GM19467 (cell line): Measurements from ENCODE around the gene LMF1.

Source experiments
- ATAC-seq: cut with Tn5 transposase; IDR thresholded peaks from one replicate; pipeline ENCODE4 v1.9.1; 2021; ENCODE audit warnings: mild to moderate bottlenecking, moderate library complexity; ENCODE audit not compliant: unreplicated experiment

LMF1 gene

DNA sequence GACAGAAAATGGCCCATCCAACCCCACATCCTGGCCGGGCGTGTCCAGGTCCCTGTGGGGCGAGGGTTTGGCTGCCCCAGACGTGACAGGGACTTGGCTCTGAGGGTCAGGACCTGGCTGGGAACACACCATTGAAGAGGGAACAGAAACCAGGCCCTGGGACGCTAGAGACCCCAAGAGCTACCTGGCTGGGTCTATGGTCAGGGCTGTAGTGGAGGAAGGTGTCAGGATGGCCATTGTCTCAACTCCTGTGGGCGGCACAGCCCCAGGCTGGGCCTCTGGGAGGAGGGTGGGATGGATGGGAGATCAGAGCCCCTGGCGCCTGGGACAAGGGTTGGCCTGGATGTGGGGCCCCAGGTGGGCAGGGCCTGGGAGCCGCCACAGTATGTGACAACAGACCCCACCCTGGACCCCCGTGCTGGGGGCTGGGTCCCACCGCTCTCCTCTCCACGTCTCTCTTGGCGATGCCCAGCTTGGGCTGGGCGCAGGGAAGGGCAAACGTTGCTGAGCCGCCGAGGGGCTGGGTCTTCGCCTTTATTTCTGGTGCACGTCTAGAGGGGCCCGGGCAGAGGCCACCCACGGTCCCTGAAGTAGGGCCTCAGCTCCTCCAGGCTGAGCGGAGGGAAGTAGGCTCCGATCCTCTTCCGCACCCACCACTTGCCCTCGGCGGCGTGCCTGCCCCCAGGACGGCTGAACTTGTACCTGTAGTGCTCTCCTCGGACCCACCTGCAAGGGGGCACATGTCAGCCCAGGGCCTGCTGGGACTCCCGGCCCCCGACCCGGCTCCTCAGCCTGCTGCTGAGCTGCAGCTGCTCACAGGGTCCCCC lies 116.6 kb downstream of the LMF1 start:
- ATAC-seq: no peak

DNA sequence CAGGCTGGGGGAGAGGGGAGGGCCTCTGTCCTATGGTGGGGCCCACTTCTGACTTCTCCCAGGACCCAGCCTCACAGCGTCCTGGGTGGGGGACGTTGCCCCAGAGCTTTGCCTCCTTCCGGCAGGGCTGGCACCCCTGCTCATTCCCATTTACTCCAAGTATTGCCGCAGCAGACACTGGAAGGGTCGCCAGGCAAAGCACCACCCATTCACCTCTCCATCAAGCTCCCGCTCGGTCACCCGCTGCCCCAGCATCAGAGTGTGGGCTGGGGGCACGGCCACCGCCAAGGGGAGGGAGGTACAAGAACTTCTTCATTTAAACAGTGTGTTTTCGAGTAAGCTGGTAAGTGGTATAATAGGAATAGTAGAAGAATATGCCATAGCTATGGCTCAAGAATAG lies 117.5 kb downstream of the LMF1 start:
- no peak for ATAC-seq

- no peak for ATAC-seq
These were observed 118.2 kb downstream of the LMF1 start for GRCh38 chr16:852451-853185.

GRCh38 chr16:851871-852270 lies 118.9 kb downstream of the LMF1 start:
- no peak for ATAC-seq

DNA sequence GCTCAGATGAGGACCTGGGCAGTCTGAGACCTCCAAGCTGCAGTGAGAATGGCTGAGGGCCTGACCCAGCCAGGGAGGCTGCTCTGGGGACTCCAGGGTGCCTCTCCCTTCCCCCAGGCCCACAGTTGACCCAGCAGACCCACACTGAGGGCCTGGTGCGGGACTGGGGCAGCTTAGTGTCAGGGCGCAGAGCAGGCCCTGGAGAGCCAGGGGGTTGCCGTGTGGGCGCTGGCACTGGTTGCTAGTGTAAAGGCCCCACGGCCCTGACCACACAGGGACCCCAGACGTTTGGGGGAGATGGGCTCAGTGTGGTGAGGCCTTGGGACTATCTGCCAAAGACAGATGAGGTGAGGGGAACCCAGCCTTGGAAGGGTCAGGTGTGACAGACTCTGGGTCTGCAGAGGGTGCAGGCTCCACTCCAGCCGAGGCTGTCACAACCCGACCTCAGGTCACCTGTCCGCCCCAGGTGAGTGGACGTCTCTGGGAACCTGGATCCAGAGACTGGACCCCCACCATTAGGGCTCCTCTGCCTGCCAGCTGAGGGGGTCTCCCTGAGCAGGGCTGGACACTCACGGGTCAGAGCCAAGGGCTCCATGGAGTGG lies 119.5 kb downstream of the LMF1 start:
- no peak for ATAC-seq

DNA sequence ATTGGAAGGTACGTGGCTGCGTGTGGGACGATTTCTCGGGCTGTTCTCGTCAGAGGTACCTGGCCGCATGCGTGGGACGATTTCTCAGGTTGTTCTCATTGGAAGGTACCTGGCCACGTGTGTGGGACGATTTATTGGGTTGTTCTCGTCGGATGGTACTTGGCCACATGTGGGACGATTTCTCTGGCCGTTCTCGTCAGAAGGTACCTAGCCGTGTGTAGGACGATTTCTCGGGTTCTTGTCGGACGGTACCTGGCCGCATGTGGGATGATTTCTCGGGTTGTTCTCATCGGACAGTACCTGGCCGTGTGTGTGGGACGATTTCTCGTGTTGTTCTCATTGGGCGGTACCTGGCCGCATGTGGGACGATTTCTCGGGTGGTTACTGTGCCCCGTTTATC lies 120.1 kb downstream of the LMF1 start:
- ATAC-seq: no peak

DNA sequence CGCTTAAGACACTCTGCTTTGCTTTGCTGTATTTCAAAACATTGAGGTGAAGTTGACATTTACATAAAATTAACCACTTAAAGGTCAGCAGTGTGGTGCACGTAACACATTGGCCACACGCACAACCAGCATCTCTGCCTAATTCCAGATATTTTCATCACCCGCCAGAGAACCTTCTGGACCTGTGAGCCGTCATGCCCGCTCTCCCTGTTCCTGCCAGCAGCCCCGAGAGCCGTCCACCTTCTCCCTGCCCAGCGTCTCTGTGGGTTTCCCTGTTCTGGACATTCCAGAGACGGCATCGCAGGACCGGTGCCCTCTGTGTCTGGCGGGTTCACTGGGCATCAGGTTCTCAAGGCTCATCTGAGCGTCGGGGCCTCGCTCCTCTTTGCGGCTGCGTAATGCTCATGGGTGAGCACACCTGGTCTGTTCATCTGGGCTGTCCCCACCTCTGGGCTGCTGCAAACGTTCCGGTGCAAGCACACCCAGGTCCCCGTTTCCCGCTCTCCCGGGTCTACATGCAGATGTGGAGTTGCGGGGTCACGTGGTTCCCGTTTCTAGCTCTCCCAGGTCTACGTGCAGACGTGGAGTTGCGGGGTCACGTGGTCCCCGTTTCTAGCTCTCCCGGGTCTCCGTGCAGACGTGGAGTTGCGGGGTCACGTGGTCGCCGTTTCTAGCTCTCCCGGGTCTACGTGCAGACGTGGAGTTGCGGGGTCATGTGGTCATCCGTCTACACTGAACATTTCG lies 122.1 kb downstream of the LMF1 start:
- ATAC-seq: no peak

- no peak for ATAC-seq
These were observed 122.9 kb downstream of the LMF1 start for GRCh38 chr16:847681-848445.

- no peak for ATAC-seq
These were observed 123.6 kb downstream of the LMF1 start for GRCh38 chr16:847151-847550.

GRCh38 chr16:845351-845745 lies 125.4 kb downstream of the LMF1 start:
- ATAC-seq: no peak

DNA sequence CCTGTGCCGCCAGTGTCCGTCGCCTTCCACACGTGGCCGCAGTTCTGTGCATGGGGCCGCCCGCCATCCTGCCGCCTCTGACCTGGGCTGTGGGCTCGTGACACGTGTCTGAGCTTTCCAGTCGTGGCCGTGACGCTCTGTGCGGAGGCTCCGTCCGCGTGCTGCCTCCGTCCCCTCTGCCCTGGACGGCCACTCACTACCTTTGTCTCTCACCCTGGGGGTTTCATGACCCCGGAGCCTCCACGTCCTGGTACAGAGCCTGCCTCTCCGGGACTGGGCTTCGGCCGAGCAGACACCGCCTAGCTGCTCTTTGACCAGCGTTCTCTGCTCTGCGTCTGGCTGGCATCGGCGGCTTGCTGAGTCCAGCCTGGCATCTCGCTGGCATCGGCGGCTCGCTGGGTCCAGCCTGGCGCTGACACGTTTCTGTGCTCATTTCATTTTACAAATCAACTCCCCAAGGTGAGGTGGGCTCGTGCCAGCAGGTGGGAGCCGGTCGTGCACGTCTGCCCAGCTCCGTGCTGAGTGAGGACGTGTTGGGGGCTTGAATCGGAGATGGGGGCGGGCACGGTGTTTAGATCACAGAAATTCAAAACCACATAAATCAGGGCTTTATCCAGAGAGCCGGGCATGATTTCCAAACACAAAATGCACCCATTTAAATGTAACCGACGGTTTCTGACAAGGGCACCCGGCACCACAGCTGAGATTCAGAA lies 126.0 kb downstream of the LMF1 start:
- no peak for ATAC-seq

- ATAC-seq: no peak
These were observed 127.0 kb downstream of the LMF1 start for GRCh38 chr16:843771-844170.

DNA sequence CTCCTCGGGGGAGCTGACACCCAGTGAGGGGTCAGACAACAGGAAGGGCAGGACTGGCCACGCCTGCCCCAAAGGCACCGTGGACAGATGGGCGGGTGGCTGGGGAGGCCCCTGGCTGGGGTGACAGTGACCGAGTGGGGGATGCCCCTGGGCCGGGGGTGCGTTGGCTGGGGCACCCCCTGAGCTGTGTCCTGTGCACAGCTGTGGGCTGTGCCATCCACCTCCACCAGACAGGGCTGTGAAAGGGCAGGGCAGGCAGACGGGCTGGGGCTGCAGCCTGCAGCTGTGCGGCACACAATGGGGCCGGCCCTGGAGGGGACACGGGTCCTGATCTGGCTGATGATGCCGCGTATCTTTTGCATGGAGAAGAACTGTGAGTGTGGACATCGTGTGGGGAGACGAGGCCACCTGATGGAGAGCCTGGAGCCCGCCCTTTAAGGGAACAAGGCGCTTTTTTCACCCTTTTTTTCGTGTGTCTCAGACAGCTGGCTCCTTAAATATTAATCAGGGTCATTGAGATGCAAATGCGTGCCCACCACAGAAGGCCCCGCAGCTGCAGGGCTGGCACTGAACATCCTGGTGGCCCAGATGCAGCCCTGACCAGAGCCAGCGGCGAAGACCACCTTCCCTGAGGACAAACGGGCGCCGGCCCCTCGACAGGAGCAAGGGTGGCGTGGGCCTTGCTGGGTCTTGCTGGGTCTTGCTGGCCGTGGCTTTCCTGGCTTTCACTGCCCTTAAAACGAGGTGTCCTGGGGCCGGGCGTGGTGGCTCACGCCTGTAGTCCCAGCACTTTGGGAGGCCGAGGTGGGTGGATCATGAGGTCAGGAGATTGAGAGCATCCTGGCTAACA lies 127.8 kb downstream of the LMF1 start:
- ATAC-seq: no peak

DNA sequence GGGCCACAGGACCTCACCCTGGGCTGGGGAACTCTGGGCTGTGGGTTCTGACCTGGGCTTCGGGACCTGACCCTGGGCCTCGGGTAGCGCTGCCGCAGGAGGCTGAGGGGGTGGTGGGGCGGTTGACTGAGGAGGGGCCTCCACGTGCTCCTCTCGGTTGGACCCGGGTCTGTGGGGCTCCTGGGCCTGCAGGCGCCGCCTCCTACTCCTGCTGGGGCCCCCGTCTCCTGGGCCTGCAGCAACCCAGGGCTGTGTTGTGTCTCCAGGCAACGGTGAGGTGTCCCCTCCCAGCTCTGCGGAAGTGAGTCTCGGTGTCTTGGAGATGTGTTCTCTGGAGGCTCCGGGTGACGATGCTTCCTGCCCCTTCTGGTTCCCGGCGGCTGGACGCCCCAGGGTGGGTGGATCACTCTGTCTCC lies 128.7 kb downstream of the LMF1 start:
- no peak for ATAC-seq

DNA sequence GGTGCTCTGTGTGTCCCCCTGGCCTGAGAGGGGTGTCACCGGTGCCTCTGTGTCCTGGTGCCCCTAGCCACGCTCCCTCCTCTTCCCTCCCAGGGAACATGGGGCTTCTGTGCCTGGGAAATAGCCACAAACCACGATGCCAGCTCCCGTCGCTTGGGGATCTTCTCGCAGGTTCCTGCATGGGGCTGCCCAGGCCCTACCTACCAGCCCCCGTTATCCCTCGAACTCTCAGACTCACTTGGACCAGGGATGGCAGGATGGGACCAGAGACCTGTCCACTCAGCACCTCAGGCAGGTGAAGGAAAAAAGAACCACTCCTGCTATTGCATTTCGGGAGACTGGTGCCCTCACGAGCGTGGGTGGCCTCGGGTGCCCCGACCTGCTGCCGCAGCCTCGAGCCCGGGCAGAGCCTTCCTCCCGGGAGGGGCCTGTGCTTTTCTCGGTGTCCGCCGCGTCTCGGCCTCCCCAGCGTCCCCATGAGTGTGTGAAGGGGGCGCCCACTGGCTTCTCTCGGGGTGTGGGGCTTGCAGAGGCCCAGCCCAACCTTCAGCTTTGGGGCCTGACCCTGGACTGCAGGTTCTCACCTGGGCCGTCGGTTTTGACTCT lies 129.2 kb downstream of the LMF1 start:
- no peak for ATAC-seq

DNA sequence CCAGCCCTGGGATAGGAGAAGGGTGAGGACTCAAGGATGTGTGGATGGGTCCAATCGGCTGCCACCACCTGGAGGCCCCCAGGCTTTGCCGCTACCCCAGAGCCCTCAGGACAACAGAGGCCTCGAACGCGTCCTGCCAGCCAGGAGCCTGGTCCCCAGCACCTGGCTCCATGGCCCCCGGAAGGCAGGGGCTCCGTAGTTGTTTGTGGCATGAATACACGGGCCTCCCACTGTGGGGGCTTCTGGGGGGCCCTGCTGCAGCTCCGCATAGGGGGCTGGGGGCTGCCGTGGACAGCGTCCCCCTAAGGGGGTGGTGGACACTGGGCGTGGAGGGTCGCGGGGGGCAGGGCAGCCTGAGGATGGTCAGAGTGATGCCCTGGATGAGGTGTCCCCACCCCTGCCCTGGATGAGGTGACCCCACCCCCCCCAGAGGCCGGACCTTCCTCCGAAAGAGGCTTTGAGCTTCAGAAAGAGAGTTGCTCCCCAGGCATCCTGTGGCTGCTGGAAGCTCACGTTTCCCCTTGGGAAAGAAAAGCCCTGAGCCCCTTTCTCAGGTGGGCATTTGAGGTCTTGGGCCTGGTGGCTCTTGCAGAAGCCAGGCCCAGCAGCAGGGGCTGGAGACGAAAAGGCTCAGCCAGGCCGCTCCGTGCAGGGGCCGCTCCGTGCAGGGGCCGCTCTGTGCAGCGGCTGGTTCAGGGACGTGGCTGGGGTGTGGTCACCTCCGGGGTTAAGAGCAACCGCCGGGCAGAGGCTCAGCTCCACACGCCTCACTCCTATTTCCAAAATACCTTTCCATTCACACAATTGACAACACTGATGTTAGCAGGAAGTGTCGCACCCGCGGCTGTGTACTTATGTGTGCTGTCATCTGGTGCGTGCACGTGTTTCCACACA lies 130.0 kb downstream of the LMF1 start:
- ATAC-seq: no peak

GRCh38 chr16:839643-840408 lies 131.0 kb downstream of the LMF1 start:
- no peak for ATAC-seq
